Measurements from ENCODE around the gene SMIM14.

SMIM14 gene

GRCh38 chr4:39587881-39588280 lies 50.8 kb downstream of the SMIM14 start:
- no peak for TF ChIP-seq CTCF (conservative IDR thresholded peaks at IDR 0.05)
- H3K27ac ChIP-seq, result no peak overlapping the region

- no peak for TF ChIP-seq CTCF (conservative IDR thresholded peaks at IDR 0.05)
- H3K27ac ChIP-seq, result peak overlapping the region; percentile 88
Measured at GRCh38 chr4:39574946-39575345, 63.7 kb downstream of the SMIM14 start.

- H3K27ac ChIP-seq, result no peak overlapping the region; the same call in 1 of the 2 replicates
- no peak for TF ChIP-seq CTCF (conservative IDR thresholded peaks at IDR 0.05)
Measured at GRCh38 chr4:39571504-39571903, 67.2 kb downstream of the SMIM14 start.

- no peak for TF ChIP-seq CTCF (conservative IDR thresholded peaks at IDR 0.05)
- H3K27ac ChIP-seq, result peak overlapping the region; percentile 83
Measured at GRCh38 chr4:39571054-39571453, 67.6 kb downstream of the SMIM14 start.

GRCh38 chr4:39569209-39569608 lies 69.5 kb downstream of the SMIM14 start:
- peak overlapping the region; percentile 83 for H3K27ac ChIP-seq
- no peak for TF ChIP-seq CTCF (conservative IDR thresholded peaks at IDR 0.05)

GRCh38 chr4:39568805-39569204 lies 69.9 kb downstream of the SMIM14 start:
- peak overlapping the region; percentile 83 for H3K27ac ChIP-seq
- TF ChIP-seq CTCF (conservative IDR thresholded peaks at IDR 0.05), result no peak

GRCh38 chr4:39565878-39566600 lies 72.6 kb downstream of the SMIM14 start:
- TF ChIP-seq CTCF (conservative IDR thresholded peaks at IDR 0.05), result no peak
- H3K27ac ChIP-seq, result no peak overlapping the region
